Panc1 (cell line): ENCODE results near the gene FLVCR2.

Experiments
- POLR2AphosphoS5 ChIP-seq: IDR thresholded peaks from 2 replicates; pipeline ENCODE4 v1.6.1; 2012; ENCODE audit warnings: mild to moderate bottlenecking, low read depth, low read length, moderate library complexity
- TCF7L2 ChIP-seq: IDR thresholded peaks from 2 replicates; pipeline ENCODE4 v1.6.1; 2011; ENCODE audit warnings: mild to moderate bottlenecking, low read depth, low read length, inconsistent platforms
- TF ChIP-seq, protein P1 (sequence below): fragments of 450-650 bp; IDR thresholded peaks from 2 replicates; pipeline ENCODE4 v1.5.1; 2017; ENCODE audit warnings: mild to moderate bottlenecking

DNA sequence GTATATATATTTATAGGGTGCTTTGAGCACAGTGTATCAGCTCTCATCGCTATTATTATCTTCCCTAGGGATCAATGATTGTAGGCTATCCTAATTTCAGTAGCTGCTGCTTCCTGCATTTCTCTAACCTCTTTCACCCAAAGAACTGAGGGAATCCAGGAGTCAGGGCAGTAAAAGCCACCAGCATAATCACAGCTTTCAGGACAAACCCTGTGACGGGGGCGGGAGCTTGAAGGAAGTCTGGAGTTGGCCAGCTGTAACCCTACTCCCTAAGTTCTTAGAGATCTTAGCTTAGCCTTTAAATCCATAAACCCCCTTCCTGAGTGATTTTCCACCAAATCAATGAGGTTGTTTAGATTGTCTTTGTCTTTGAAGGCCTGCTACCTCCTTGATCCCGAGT, 33.7 kb downstream of the FLVCR2 start:
- TF ChIP-seq, protein P1, sequence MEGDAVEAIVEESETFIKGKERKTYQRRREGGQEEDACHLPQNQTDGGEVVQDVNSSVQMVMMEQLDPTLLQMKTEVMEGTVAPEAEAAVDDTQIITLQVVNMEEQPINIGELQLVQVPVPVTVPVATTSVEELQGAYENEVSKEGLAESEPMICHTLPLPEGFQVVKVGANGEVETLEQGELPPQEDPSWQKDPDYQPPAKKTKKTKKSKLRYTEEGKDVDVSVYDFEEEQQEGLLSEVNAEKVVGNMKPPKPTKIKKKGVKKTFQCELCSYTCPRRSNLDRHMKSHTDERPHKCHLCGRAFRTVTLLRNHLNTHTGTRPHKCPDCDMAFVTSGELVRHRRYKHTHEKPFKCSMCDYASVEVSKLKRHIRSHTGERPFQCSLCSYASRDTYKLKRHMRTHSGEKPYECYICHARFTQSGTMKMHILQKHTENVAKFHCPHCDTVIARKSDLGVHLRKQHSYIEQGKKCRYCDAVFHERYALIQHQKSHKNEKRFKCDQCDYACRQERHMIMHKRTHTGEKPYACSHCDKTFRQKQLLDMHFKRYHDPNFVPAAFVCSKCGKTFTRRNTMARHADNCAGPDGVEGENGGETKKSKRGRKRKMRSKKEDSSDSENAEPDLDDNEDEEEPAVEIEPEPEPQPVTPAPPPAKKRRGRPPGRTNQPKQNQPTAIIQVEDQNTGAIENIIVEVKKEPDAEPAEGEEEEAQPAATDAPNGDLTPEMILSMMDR = no peak
- no peak for TF ChIP-seq POLR2AphosphoS5
- no peak for TF ChIP-seq TCF7L2
